K562 (cell line): ENCODE measurements around the gene NEURL4. TPM values are rescaled to one million over a fixed set of nuclear protein-coding genes. Genes with fewer than 3 reads are reported as not detected.

Source experiments
- FUS ChIP-seq: fragments of 200-400 bp; formaldehyde crosslinking; optimal IDR thresholded peaks from 2 replicates; pipeline ENCODE3; 2017; ENCODE audit warnings: low read depth, low read length
- MTF1 ChIP-seq: fragments of 250-450 bp; sonication (Bioruptor Pico); IDR thresholded peaks from 2 replicates; pipeline ENCODE4 v1.9.0; 2021; ENCODE audit warnings: moderate library complexity, mild to moderate bottlenecking, inconsistent platforms, borderline replicate concordance
- RNF219 ChIP-seq: fragments of 250-450 bp; sonication (Bioruptor Pico); IDR thresholded peaks from 2 replicates; pipeline ENCODE4 v1.5.0; 2022; ENCODE audit warnings: mild to moderate bottlenecking
- RREB1 ChIP-seq: fragments of 250-450 bp; sonication (Bioruptor Pico); IDR thresholded peaks from 2 replicates; pipeline ENCODE4 v1.4.0; 2020
- ZBTB33 ChIP-seq: sonication (generic); formaldehyde crosslinking; IDR thresholded peaks from 2 replicates; pipeline ENCODE4 v1.8.1; 2023; ENCODE audit warnings: mild to moderate bottlenecking, missing genetic modification reagents
- ZBTB5 ChIP-seq: fragments of 450-650 bp; IDR thresholded peaks from 2 replicates; pipeline ENCODE4 v1.6.1; 2017; ENCODE audit warnings: antibody characterized with exemption
- polyA plus RNA-seq, 8 experiments: library from polyadenylated mRNA; depleted of rRNA in 4 of 8; stranded (reverse) in 5 of 8; unstranded in 3 of 8; fragments of >200 nt; fragmentation: Nextera tagmentation in 2 of 8; fragmentation: Illumina TruSeq in 1 of 8; extraction: Ambion mirVana in 2 of 8; extraction: Trizol in 1 of 8; gene quantifications; 2 replicates each; pipeline versions ENCODE4 v1.2.1 to v1.2.3, GENCODE V29; 2011 to 2014; ENCODE audit warnings: inconsistent platforms in 1 of 8, missing spikeins in 1 of 8
- total RNA-seq, 7 experiments: library from RNA; depleted of rRNA in 6 of 7; stranded (reverse); fragments of >200 nt in 6 of 7; fragmentation: Illumina TruSeq in 2 of 7; extraction: Trizol in 2 of 7; gene quantifications; 2 replicates each; pipeline versions ENCODE4 v1.2.1 to v1.2.3, GENCODE V29; 2011 to 2021; ENCODE audit warnings: low replicate concordance in 1 of 7

The NEURL4 gene
- total and polyA plus RNA-seq, 9 of the 15 experiments (the other 6 are each of a cell fraction or from before 2014, with no cell fraction given) = 0.08 to 37.4 (median 11.5) TPM

GRCh38 chr17:7281074-7281952, 47.8 kb downstream of the NEURL4 start, which contains the start of gene SLC2A4 (continued):
- TF ChIP-seq FUS (no peak), ZBTB5 (no peak), MTF1 (CRISPR knock-in tag) (no peak), RREB1 (no peak), RNF219 (CRISPR knock-in tag) (no peak), ZBTB33 (0 out of 2 replicates have a peak, but pooled peaks have one; percentile 0)
